K562 (cell line): ENCODE data around the gene ADGRL3. TPM values are rescaled to one million over a fixed set of nuclear protein-coding genes. Genes with fewer than 3 reads are reported as not detected.

Source experiments
- ATAC-seq: fragments of 200-7000 bp; cut with Tn5 transposase; 3 replicates; pipeline ENCODE4 v1.9.1; 2020; ENCODE audit warnings: moderate library complexity
- BruUV-seq: library from RNA; stranded (reverse); fragments of 400-500 nt; replicated peaks from 2 replicates; lab custom pipeline; 2021; lab: Mats Ljungman, UMichigan
- CTCF ChIA-PET: fragments of 300-600 bp; formaldehyde crosslinking; extraction: SDS; loops from one replicate; lab custom pipeline; 2021; ENCODE audit warnings: low intra/inter-chr PET ratio; lab: Yijun Ruan, JAX
- POLR2A ChIA-PET: fragments of 300-600, 350-650 bp; sonication (Branson Sonifier 250); formaldehyde crosslinking; extraction: SDS; loops from one replicate; lab custom pipeline; 2021; ENCODE audit warnings: antibody characterized with exemption, inconsistent platforms; lab: Yijun Ruan, JAX
- DNase-seq, 4 experiments: peaks; one replicate each; pipeline versions ENCODE4 v3.0.0 to v3.0.0-alpha.2; 2011 to 2018; ENCODE audit warnings: low spot score in 3 of 4, mixed read lengths in 3 of 4; ENCODE audit errors: extremely low read depth in 1 of 4
- FAIRE-seq: peaks from 2 replicates; lab custom pipeline; 2011; peaks lifted over from hg19 to GRCh38; lab: Jason Lieb, UNC
- H2AFZ ChIP-seq: 2 replicates; pipeline ENCODE4 v1.6.0; 2011; ENCODE audit warnings: low read depth, low read length, control low read depth, inconsistent platforms
- H3K27ac ChIP-seq: fragments of 200-600 bp; 3 replicates; pipeline ENCODE4 v1.8.0; 2011; ENCODE audit warnings: low read depth, mild to moderate bottlenecking, control low read depth, inconsistent platforms, low read length, moderate library complexity, mixed read lengths; ENCODE audit errors: extremely low read depth
- H3K27me3 ChIP-seq, 2 experiments: fragments of 300-600 bp in 1 of 2; 2 replicates in 1 of 2; 3 replicates in 1 of 2; pipeline versions ENCODE4 v1.6.0 to v1.8.0; 2011; ENCODE audit warnings: inconsistent platforms in 2 of 2, low read length in 2 of 2, mild to moderate bottlenecking in 1 of 2, mixed read lengths in 1 of 2, moderate library complexity in 1 of 2; ENCODE audit not compliant: control insufficient read depth in 2 of 2, insufficient read depth in 2 of 2
- H3K36me3 ChIP-seq: fragments of 300-600 bp; 3 replicates; pipeline ENCODE4 v1.8.0; 2011; ENCODE audit warnings: mild to moderate bottlenecking, low read length, inconsistent platforms; ENCODE audit not compliant: control insufficient read depth, insufficient read depth
- H3K4me1 ChIP-seq, 2 experiments: fragments of 200-600 bp in 1 of 2; replicated peaks in 1 of 2; 2 replicates in 1 of 2; 3 replicates in 1 of 2; pipeline versions ENCODE4 v1.5.1 to v1.8.0; 2011; ENCODE audit warnings: inconsistent platforms in 2 of 2, low read length in 2 of 2, mild to moderate bottlenecking in 1 of 2, mixed read lengths in 1 of 2, moderate library complexity in 1 of 2; ENCODE audit not compliant: control insufficient read depth in 2 of 2, insufficient read depth in 2 of 2
- H3K4me2 ChIP-seq: 2 replicates; pipeline ENCODE4 v1.6.1; 2011; ENCODE audit warnings: low read length, control low read depth, inconsistent platforms, mixed read lengths; ENCODE audit not compliant: insufficient read depth
- H3K4me3 ChIP-seq: fragments of 200-600 bp; sonication (generic), shearing (Covaris generic); 2 replicates; pipeline ENCODE4 v1.5.1; 2016; ENCODE audit warnings: control low read depth, inconsistent platforms
- H3K79me2 ChIP-seq: fragments of 200-600 bp; 3 replicates; pipeline ENCODE4 v1.8.0; 2011; ENCODE audit warnings: low read length, inconsistent platforms; ENCODE audit not compliant: control insufficient read depth, insufficient read depth
- H3K9ac ChIP-seq, 2 experiments: 2 replicates each; pipeline versions ENCODE4 v1.6.0 to v1.6.1; 2011; ENCODE audit warnings: low read depth in 2 of 2, low read length in 2 of 2, control low read depth in 1 of 2, inconsistent platforms in 1 of 2, mild to moderate bottlenecking in 1 of 2, mixed read lengths in 1 of 2; ENCODE audit not compliant: insufficient read depth in 1 of 2
- H3K9me1 ChIP-seq: one replicate; pipeline ENCODE4 v1.6.0; 2011; ENCODE audit warnings: inconsistent platforms, mild to moderate bottlenecking, low read length, moderate library complexity; ENCODE audit not compliant: control insufficient read depth, insufficient read depth
- H3K9me3 ChIP-seq: replicated peaks from 2 replicates; pipeline ENCODE4 v1.5.1; 2011; ENCODE audit warnings: low read depth, low read length, inconsistent platforms; ENCODE audit not compliant: control insufficient read depth, insufficient read depth
- H4K20me1 ChIP-seq: replicated peaks from 2 replicates; pipeline ENCODE4 v1.6.1; 2011; ENCODE audit warnings: low read length, inconsistent platforms, mixed read lengths; ENCODE audit not compliant: control insufficient read depth, insufficient read depth
- ETS2 ChIP-seq: IDR thresholded peaks from 2 replicates; pipeline ENCODE4 v1.6.1; 2016; ENCODE audit warnings: borderline replicate concordance, missing genetic modification characterization, mild to moderate bottlenecking, moderate library complexity, missing compliant biosample characterization; ENCODE audit not compliant: poor library complexity, severe bottlenecking
- FOXJ2 ChIP-seq: fragments of 200-800 bp; sonication (Bioruptor generic); IDR thresholded peaks from 2 replicates; pipeline ENCODE4 v1.6.1; 2016; ENCODE audit warnings: missing genetic modification characterization, missing compliant biosample characterization
- FUS ChIP-seq: fragments of 200-400 bp; formaldehyde crosslinking; optimal IDR thresholded peaks from 2 replicates; pipeline ENCODE3; 2017; ENCODE audit warnings: low read depth, low read length
- HMGN3 ChIP-seq: IDR thresholded peaks from 2 replicates; pipeline ENCODE4 v1.6.1; 2011; ENCODE audit warnings: borderline replicate concordance, low read depth, mild to moderate bottlenecking, mixed read lengths, low read length; ENCODE audit not compliant: insufficient read length; ENCODE audit errors: extremely low read depth
- KAT2B ChIP-seq: IDR thresholded peaks from one replicate; pipeline ENCODE4 v1.6.1; 2012; ENCODE audit warnings: low read depth, mild to moderate bottlenecking, control low read depth, inconsistent platforms, low read length, moderate library complexity
- NCOR1 ChIP-seq: fragments of 450-650 bp; IDR thresholded peaks from 2 replicates; pipeline ENCODE4 v1.6.1; 2016; ENCODE audit warnings: mild to moderate bottlenecking, moderate library complexity
- PTTG1 ChIP-seq: fragments of 450-650 bp; IDR thresholded peaks from 2 replicates; pipeline ENCODE4 v1.6.1; 2016; ENCODE audit warnings: low read depth, mild to moderate bottlenecking, missing genetic modification characterization, missing compliant biosample characterization
- SMAD3 ChIP-seq: fragments of 450-650 bp; formaldehyde crosslinking; conservative IDR thresholded peaks from 2 replicates; pipeline ENCODE4 v1.4.0; 2020; ENCODE audit warnings: mild to moderate bottlenecking
- THRAP3 ChIP-seq: fragments of 450-650 bp; IDR thresholded peaks from 2 replicates; pipeline ENCODE4 v1.6.1; 2016; ENCODE audit warnings: mild to moderate bottlenecking, inconsistent platforms, borderline replicate concordance
- WGBS: fragments of 100-300 bp; shearing (Covaris generic); methylation state at CpG from one replicate; pipeline ENCODE4 v1.1.6; 2016; ENCODE audit warnings: low coverage, mixed read lengths; ENCODE audit not compliant: insufficient coverage; ENCODE audit errors: missing lambda C conversion rate; 5-methylcytosine and 5-hydroxymethylcytosine counted together
- in situ Hi-C: fragments of 300-500 bp; cut with MboI; formaldehyde crosslinking; loops from 4 replicates; pipeline ENCODE4 v1.15.0; 2018; ENCODE audit warnings: inconsistent platforms, mixed read lengths
- intact Hi-C: fragments of 100-400 bp; cut with micrococcal nuclease; formaldehyde crosslinking; loops from 2 replicates; pipeline ENCODE4 v1.14.2; 2022
- polyA plus RNA-seq, 8 experiments: library from polyadenylated mRNA; depleted of rRNA in 4 of 8; stranded (reverse) in 5 of 8; unstranded in 3 of 8; fragments of >200 nt; fragmentation: Nextera tagmentation in 2 of 8; fragmentation: Illumina TruSeq in 1 of 8; extraction: Ambion mirVana in 2 of 8; extraction: Trizol in 1 of 8; gene quantifications; 2 replicates each; pipeline versions ENCODE4 v1.2.1 to v1.2.3, GENCODE V29; 2011 to 2014; ENCODE audit warnings: inconsistent platforms in 1 of 8, missing spikeins in 1 of 8
- total RNA-seq, 7 experiments: library from RNA; depleted of rRNA in 6 of 7; stranded (reverse); fragments of >200 nt in 6 of 7; fragmentation: Illumina TruSeq in 2 of 7; extraction: Trizol in 2 of 7; gene quantifications; 2 replicates each; pipeline versions ENCODE4 v1.2.1 to v1.2.3, GENCODE V29; 2011 to 2021; ENCODE audit warnings: low replicate concordance in 1 of 7
- TF ChIP-seq, protein P1 (sequence below): fragments of 450-650 bp; IDR thresholded peaks from 2 replicates; pipeline ENCODE4 v1.6.1; 2016; ENCODE audit warnings: antibody characterized with exemption
- TF ChIP-seq, protein P2 (sequence below): sonication (generic); formaldehyde crosslinking; IDR thresholded peaks from 2 replicates; pipeline ENCODE4 v1.8.0; 2022; ENCODE audit warnings: mild to moderate bottlenecking, low read depth, missing genetic modification reagents

ADGRL3 gene
- total and polyA plus RNA-seq, 9 of the 15 experiments (the other 6 are each of a cell fraction or from before 2014, with no cell fraction given): 0.03 to 0.14 (median 0.04) TPM; not detected in 2

DNA sequence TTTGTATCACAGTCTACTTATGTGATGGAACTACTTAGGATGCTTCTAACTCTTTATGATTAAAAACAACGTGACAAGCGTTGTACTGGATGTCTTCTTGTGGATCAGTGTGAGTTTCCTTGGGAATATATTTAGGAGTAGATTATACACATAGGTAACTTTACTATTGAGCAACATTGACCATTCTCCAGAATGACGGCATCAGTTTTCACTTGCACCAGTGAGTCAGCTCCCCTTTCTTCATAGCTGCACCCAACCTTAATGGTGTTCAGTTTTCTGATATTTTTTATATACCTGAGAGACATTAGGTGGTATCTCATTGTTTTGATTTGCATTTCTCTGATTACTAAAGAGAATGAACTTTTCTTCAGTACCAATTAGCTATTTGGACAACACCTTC lies 343.9 kb downstream of the ADGRL3 start:
- H3K4me1 ChIP-seq: no peaks in the 10 kb centered on the region
- no peak for ATAC-seq
- ChIA-PET POLR2A (no interaction called here), CTCF (no interaction called here)
- FAIRE-seq: no peak
- 3% methylated on average over 3 of the region's 3 CpGs for WGBS
- H4K20me1 ChIP-seq: no peaks in the 10 kb centered on the region
- no peaks in the 10 kb centered on the region for H3K9me1 ChIP-seq
- no peaks in the 10 kb centered on the region for H3K27me3 ChIP-seq
- no peak overlapping the region for H3K4me2 ChIP-seq
- no peaks in the 10 kb centered on the region for H3K36me3 ChIP-seq
- H3K27ac ChIP-seq: no peak overlapping the region
- H3K9ac ChIP-seq: no peak overlapping the region
- TF ChIP-seq THRAP3: no peak
- no peak for TF ChIP-seq HMGN3
- no peak for TF ChIP-seq FOXJ2 (tag)
- no peak for TF ChIP-seq SMAD3
- TF ChIP-seq FUS: no peak
- no peak for TF ChIP-seq PTTG1 (tag)
- TF ChIP-seq ETS2 (tag): no peak
- TF ChIP-seq, protein P1, sequence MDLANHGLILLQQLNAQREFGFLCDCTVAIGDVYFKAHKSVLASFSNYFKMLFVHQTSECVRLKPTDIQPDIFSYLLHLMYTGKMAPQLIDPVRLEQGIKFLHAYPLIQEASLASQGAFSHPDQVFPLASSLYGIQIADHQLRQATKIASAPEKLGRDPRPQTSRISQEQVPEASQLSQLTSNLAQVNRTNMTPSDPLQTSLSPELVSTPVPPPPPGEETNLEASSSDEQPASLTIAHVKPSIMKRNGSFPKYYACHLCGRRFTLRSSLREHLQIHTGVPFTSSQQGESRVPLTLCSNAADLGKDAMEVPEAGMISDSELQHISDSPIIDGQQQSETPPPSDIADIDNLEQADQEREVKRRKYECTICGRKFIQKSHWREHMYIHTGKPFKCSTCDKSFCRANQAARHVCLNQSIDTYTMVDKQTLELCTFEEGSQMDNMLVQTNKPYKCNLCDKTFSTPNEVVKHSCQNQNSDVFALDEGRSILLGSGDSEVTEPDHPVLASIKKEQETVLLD: no peak
- no peak for TF ChIP-seq NCOR1
- TF ChIP-seq KAT2B: no peak
- TF ChIP-seq, protein P2, sequence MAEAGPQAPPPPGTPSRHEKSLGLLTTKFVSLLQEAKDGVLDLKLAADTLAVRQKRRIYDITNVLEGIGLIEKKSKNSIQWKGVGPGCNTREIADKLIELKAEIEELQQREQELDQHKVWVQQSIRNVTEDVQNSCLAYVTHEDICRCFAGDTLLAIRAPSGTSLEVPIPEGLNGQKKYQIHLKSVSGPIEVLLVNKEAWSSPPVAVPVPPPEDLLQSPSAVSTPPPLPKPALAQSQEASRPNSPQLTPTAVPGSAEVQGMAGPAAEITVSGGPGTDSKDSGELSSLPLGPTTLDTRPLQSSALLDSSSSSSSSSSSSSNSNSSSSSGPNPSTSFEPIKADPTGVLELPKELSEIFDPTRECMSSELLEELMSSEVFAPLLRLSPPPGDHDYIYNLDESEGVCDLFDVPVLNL (CRISPR knock-in tag): no peak
- no peak for DNase-seq
- no TSS peak for BruUV-seq
- H3K9me3 ChIP-seq: no peaks in the 10 kb centered on the region
- in situ Hi-C loops (no loop called here), intact Hi-C loops (no loop called here)
- no peaks in the 10 kb centered on the region for H3K79me2 ChIP-seq
- H2AFZ ChIP-seq: no peak overlapping the region
- H3K4me3 ChIP-seq: no peak overlapping the region
